Stimulated activated CD4-positive, alpha-beta T cell treated with anti-CD3 and anti-CD28 coated beads, Interleukin-4, amount 100 ng/mL, for 24 hours (primary cell): ENCODE measurements around the gene EIF2B1.

Experiments used
- DNase-seq: peaks from one replicate; pipeline ENCODE4 v3.0.0-alpha.2; 2020

The EIF2B1 gene

DNA sequence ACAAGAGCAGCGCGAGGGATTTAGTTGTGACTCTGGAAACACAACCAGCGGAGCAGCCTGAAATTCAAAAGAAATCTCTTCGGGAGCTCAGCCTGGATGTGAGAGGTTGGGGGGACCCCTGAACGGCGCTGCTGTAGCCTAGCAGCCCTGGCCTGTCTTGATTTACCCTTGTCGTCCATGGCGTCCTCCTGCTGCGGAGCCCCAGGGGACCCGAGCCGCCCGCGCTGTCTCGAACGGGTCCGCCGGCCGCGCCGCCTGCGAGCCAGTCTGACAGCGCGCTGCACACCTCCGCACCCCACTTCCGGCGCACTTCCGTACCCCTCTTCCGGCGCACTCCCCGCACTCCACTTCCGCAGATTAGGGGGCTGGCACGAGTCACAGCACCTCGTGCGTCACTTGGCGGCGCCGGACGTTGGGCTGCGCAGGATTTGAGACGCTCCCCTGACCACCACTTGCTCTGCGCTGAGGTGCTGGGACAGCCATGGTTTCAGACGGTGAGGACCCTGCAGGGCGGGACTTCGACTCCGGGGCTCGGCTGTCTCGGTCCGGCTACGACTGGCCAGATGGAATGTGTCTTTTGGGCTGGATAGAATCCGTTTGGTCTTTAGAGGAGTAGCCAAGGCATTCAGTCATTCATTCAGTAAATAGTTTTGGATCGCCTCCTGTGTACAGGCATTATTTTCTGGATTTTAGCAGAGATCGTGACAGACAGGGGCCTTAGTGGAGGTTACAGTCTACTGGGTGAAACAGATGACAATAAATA lies at the start of gene EIF2B1, which contains the start of gene GTF2H3:
TSS of gene EIF2B1 (minus strand) at position 308 of the 763 bp plus-strand sequence. CDS start at position 179, 129 bp downstream.
TSS of gene GTF2H3 (plus strand) at position 451 of the 763 bp plus-strand sequence. CDS start at position 482, 31 bp downstream.
- peak; percentile 97 for DNase-seq

DNA sequence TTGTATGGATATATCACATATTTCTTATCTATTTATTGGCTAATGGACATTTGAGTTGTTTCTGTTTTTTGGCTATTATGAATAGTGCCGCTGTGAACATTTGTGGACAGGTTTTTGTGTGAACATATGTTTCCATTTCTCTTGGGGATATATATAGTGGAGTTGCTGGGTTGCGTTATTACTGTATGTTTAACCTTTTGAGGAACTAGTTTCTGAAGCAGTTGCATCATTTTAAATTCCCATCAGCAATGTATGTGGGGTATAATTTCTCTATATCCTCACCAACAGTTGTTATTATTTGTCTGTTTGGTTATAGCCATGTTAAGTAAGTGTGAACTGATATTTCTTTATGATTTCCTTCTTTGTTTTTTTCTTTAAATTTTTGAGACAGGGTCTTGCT lies 48.1 kb upstream of the EIF2B1 start:
- no peak for DNase-seq

GRCh38 chr12:123678981-123679380 lies 45.5 kb upstream of the EIF2B1 start:
- no peak for DNase-seq

DNA sequence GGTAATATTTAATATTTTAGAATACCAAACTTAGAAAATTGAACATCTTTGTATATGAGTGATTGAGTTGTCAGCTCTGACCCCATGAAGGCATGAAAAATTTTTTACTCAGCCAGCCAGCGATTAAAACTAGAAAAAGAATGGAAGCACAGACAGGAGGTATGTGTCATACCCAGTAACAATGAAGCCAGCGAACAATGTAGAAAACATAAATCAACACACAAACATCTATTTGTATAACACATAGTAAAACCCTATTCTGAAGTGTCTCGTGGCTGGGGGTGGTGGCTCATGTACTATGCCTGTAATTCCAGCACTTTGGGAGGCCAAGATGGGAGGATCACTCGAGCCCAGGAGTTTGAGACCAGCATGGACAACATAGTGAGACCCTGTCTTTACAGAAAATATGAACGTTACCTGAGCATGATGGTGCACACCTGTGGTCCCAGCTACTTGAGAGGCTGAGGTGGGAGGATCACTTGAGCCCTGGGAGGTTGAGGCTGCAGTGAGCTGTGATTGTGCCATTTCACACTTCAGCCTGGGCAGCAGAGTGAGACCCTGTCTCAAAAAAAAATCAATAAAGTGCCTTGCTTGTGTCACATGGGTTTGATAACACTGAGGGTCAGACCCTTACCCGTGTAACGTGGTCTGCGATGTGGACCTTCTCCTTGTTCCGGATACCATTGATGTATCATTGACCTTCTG lies 43.3 kb upstream of the EIF2B1 start:
- DNase-seq: no peak

DNA sequence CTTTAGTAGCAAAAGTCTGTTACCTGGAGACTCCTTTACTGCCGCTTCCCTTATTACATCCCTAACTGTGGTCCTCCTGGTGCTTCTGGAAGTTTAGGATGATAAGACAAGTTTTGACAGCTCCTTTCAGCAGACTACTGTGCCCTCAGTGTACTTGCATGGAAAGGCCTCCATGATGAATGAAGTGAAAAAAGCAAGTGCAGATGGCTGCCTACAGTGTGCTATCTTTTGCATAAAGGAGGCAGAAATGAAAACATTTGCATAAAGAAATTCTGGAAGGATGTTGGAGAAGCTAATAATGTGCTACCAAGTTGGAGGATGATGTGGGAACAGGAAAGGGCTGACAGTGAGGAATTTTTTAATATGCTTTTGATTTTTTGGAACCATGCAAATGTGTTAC lies 42.0 kb upstream of the EIF2B1 start:
- no peak for DNase-seq

DNA sequence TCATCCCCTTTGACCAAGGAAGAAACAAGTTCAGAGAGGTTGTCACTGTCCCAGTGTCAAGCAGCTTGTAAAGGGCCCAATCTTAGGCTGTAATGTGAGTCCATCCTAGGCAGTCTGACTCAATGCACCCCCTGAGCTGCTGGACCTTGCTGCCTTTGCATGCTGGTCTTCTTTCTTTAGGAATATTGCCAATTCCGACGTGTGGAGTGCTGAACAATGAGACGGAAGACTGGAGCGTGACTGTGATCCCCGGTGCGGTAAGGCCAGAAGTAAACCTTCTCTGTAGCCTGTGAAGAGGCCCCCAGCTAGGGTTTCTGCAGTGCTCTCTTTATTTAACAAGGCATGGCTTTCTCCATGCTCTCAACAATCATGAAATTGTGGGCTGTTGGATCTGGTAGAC lies 38.4 kb upstream of the EIF2B1 start:
- DNase-seq: no peak

DNA sequence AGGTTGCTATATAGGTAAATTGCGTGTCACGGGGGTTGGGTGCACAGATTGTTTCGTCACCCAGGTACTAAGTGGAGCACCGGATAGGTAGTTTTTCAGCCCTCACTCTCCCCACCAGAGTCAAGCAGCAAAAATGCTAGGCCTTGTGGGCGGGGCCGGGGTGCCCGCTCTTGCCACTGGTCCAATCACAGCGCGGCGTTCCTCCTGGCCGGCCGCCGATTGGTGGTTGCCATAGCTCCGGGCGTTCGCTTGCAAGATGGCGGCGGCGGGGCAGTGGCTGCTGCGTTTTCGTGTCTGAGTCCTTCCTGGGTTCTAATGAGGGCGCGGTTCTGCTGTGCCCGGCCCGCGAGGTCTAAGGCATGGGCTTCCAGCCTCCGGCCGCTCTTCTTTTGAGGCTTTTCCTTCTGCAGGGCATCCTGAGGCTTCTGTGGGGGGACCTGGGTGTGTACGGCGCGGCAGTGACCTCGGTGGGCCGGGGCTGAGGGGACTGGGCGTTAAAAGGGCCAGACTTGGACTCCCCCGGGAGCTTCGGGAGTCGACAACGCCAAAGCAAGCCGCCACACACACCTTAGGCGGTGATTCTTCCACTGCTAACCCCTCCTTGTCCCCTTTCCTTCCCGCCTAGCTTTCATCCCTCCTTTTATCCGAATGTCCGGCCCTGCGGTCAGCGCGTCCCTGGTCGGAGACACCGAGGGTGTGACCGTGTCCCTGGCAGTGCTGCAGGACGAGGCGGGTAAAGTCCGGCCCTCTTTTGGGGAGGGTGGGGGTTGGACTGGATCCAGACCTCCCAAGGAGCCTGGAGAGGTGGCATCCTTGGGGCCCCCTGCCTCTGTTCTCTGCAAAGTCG lies 37.6 kb upstream of the EIF2B1 start, which contains the start of gene TCTN2:
TSS of gene TCTN2 (plus strand) at position 232 of the 847 bp plus-strand sequence. CDS start at position 360, 128 bp downstream.
- peak; percentile 95 for DNase-seq

DNA sequence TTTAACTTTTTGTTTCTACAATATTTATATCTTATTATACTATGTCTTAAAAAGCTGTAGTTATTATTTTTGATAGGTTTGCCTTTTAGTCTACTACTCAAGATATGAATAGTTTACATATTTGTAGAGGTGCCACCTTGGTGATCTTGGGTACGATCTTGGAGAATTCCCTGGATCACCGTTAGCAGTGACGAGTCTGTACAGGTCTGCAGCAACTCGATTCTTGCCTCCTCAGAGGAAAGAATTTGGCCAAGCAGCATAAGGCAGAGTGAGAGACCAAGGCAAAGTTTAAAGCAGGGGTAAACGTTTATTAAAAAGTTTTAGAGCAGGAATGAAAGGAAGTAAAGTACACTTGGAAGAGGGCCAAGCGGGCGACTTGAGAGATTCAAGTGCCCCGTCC lies 34.3 kb upstream of the EIF2B1 start:
- no peak for DNase-seq

- no peak for DNase-seq
Measured at GRCh38 chr12:123659996-123660727, 26.7 kb upstream of the EIF2B1 start.

DNA sequence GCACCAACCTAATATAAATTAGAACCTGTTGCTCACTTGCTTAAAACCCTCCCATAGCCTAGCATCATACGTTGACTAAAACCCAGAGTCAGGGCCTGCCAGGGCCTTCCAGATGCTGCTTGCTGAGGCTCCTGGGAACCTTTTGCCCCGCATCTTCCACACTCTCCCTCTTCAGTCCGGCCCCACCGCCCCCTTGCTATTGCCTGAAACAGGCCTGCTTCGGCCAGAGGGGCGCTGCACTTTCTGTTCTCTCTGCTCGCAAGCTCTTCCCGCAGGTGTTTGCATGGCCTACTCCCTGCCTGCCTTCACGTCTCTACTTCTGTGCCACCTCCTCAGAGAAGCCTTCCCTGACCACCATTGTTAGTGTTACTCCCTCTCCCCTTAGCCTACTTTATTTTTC lies 23.7 kb upstream of the EIF2B1 start:
- no peak for DNase-seq

- no peak for DNase-seq
Measured at GRCh38 chr12:123656392-123656791, 22.9 kb upstream of the EIF2B1 start.

DNA sequence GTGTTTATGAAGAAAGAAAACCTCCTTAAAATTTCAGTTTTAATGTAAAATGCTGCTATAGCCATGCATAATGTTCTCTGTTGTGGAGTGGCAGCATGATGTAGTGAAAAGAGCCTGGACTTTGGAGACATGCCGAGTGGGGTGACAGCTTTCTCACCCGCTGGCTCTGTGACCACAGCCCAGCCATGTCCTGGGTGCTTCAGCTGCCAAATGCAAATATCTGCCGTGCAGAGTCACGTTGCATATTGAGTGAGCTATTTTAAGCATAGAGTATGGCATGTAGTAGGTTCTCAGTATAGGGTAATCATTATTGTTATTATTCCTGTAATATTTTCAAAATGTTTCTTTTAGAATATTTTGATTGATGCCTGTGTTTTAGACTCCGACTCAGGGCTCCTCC lies 21.9 kb upstream of the EIF2B1 start:
- no peak for DNase-seq

DNA sequence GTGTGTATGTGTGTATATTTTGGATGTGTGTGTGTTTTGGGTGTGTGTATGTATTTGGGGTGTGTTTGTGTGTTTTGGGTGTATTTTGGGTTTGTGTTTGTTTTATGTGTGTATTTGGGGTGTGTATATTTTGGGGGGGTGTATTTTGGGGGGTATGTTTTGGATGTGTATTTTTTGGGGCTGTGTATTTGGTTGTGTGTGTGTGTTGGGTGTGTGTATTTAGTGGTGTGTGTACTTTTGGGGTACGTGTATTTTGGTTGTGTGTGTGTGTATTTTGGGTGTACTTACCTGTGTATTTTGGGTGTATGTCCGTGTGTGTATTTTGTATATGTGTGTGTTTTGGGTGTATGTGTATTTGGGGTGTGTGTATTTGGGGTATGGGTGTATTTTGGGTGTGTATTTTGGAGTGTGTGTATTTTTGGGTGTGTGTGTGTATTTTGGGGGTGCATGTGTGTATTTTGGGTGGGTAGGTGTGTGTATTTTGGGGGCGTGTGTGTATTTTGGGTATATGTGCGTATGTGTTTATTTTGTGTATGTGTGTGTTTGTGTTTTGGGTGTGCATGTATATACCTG lies 20.7 kb upstream of the EIF2B1 start:
- no peak for DNase-seq

GRCh38 chr12:123648401-123648800 lies 14.9 kb upstream of the EIF2B1 start:
- no peak for DNase-seq

GRCh38 chr12:123645878-123646277 lies 12.4 kb upstream of the EIF2B1 start:
- DNase-seq: no peak

- DNase-seq: no peak
Measured at GRCh38 chr12:123645380-123645779, 11.9 kb upstream of the EIF2B1 start.

GRCh38 chr12:123643911-123644310 lies 10.4 kb upstream of the EIF2B1 start:
- no peak for DNase-seq

DNA sequence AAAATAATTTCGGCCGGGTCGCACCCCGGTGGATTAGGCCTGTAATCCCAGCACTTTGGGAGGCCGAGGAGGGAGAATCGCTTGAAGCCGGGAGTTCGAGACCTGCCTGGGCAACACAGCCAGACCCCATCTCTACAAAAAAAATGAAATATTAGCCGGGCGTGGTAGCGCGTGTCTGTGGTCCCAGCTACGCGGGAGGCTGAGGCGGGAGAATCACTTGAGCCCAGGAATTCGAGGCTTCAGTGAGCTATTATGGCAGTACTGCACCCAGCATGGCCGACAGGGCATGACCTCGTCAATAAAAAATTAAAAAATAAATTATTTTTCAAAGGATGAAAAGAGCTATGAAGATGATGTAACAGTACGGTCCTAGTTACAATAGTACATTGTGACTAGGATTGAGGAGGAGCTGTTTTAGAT lies 666 bp upstream of the EIF2B1 start:
- no peak for DNase-seq

GRCh38 chr12:123621619-123622530 lies 11.6 kb downstream of the EIF2B1 start:
- no peak for DNase-seq

DNA sequence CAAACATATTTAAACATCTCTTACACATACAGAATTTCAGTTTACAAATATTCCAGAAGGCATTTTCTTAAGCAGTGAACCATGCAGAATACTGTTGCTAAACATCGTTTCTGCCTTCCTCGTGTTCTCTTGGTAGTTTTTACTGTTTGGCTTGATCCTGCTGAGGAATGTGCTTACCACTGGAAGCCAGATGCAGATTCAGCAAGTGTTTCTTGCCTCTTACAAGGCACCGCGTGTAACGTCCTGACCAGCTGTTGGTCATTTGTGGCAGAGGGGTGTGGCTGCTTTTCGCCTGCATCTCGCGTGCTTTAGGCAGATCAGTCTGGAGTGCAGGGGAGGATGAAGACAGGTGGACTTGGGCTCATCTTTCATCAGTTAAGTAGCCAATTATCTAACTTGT lies 12.4 kb downstream of the EIF2B1 start:
- no peak for DNase-seq

GRCh38 chr12:123617580-123617979 lies 15.9 kb downstream of the EIF2B1 start:
- DNase-seq: no peak
